CD14-positive monocyte (primary cell): Measurements from ENCODE around the gene LPIN2. TPM values are rescaled to one million over a fixed set of nuclear protein-coding genes. Genes with fewer than 3 reads are reported as not detected.
A peak's percentile ranks its signal among the peaks of the same experiment; 100 is the strongest.

Source experiments
- DNase-seq, 3 donors: peaks; one replicate each; pipeline ENCODE4 v3.0.0-alpha.2; 2011 to 2022
- H2AFZ ChIP-seq: 2 replicates; pipeline ENCODE4 v1.6.0; 2012; ENCODE audit warnings: mild to moderate bottlenecking, low read depth, low read length, inconsistent platforms; ENCODE audit not compliant: insufficient read depth, poor library complexity, severe bottlenecking
- H3K27ac ChIP-seq, 2 donors: 1 replicate in 1 of 2; 2 replicates in 1 of 2; pipeline ENCODE4 v1.5.1; 2012 to 2013; ENCODE audit warnings: low read length in 2 of 2, control low read depth in 1 of 2, inconsistent platforms in 1 of 2, low read depth in 1 of 2, mild to moderate bottlenecking in 1 of 2
- H3K27me3 ChIP-seq, 2 donors: one replicate each; pipeline versions ENCODE4 v1.6.0 to v1.6.1; 2011 to 2013; ENCODE audit warnings: low read length in 2 of 2; ENCODE audit not compliant: control insufficient read depth in 2 of 2, insufficient read depth in 2 of 2
- H3K36me3 ChIP-seq, 2 donors: replicated peaks in 1 of 2; 1 replicate in 1 of 2; 2 replicates in 1 of 2; pipeline versions ENCODE4 v1.5.1 to v1.6.1; 2012 to 2013; ENCODE audit warnings: low read length in 2 of 2, control low read depth in 1 of 2, inconsistent platforms in 1 of 2, mild to moderate bottlenecking in 1 of 2; ENCODE audit not compliant: insufficient read depth in 2 of 2, control insufficient read depth in 1 of 2
- H3K4me1 ChIP-seq, 2 donors: 1 replicate in 1 of 2; 2 replicates in 1 of 2; pipeline versions ENCODE4 v1.5.1 to v1.6.1; 2012 to 2013; ENCODE audit warnings: low read length in 2 of 2, control low read depth in 1 of 2, inconsistent platforms in 1 of 2, mild to moderate bottlenecking in 1 of 2, moderate library complexity in 1 of 2; ENCODE audit not compliant: insufficient read depth in 2 of 2, control insufficient read depth in 1 of 2
- H3K4me2 ChIP-seq: replicated peaks from 2 replicates; pipeline ENCODE3; 2012; ENCODE audit warnings: low read length, moderate library complexity, mild to moderate bottlenecking; ENCODE audit not compliant: poor library complexity, severe bottlenecking; ENCODE audit errors: extremely low read depth
- H3K4me3 ChIP-seq, 3 experiments: fragments of 200-600 bp in 1 of 3; sonication (generic) in 1 of 3; replicated peaks in 1 of 3; 1 replicate in 2 of 3; 2 replicates in 1 of 3; pipeline ENCODE4 v1.5.1; 2011 to 2013; ENCODE audit warnings: low read length in 3 of 3, mild to moderate bottlenecking in 3 of 3, control low read depth in 2 of 3, low read depth in 2 of 3, inconsistent platforms in 1 of 3, moderate library complexity in 1 of 3
- H3K79me2 ChIP-seq: 2 replicates; pipeline ENCODE4 v1.6.0; 2012; ENCODE audit warnings: mild to moderate bottlenecking, control low read depth, inconsistent platforms, low read length, moderate library complexity; ENCODE audit not compliant: insufficient read depth
- H3K9ac ChIP-seq: 2 replicates; pipeline ENCODE4 v1.6.0; 2017; ENCODE audit warnings: low read length, mild to moderate bottlenecking; ENCODE audit not compliant: insufficient read depth, poor library complexity, severe bottlenecking
- H3K9me3 ChIP-seq, 2 donors: replicated peaks in 1 of 2; 1 replicate in 1 of 2; 2 replicates in 1 of 2; pipeline versions ENCODE4 v1.5.1 to v1.6.1; 2012 to 2013; ENCODE audit warnings: low read length in 2 of 2, control low read depth in 1 of 2; ENCODE audit not compliant: control insufficient read depth in 1 of 2, insufficient read depth in 1 of 2
- H4K20me1 ChIP-seq: 2 replicates; pipeline ENCODE4 v1.6.0; 2012; ENCODE audit warnings: mild to moderate bottlenecking, low read length, control low read depth, moderate library complexity; ENCODE audit not compliant: insufficient read depth
- H3K27ac Mint-ChIP-seq, 7 donors: one replicate each; pipeline ENCODE4 v1.8.0; 2020; ENCODE audit warnings: mild to moderate bottlenecking in 7 of 7, mixed read lengths in 7 of 7, moderate library complexity in 6 of 7, inconsistent platforms in 2 of 7
- H3K27me3 Mint-ChIP-seq, 3 donors: one replicate each; pipeline ENCODE4 v1.8.0; 2021 to 2022; ENCODE audit warnings: low read depth in 3 of 3, mild to moderate bottlenecking in 3 of 3, mixed read lengths in 3 of 3, moderate library complexity in 3 of 3, inconsistent platforms in 1 of 3
- H3K36me3 Mint-ChIP-seq, 2 donors: one replicate each; pipeline ENCODE4 v1.8.0; 2020; ENCODE audit warnings: mixed read lengths in 2 of 2, inconsistent platforms in 1 of 2, mild to moderate bottlenecking in 1 of 2
- H3K4me1 Mint-ChIP-seq: one replicate; pipeline ENCODE4 v1.8.0; 2020; ENCODE audit warnings: mild to moderate bottlenecking, mixed read lengths
- H3K4me3 Mint-ChIP-seq, 2 donors: one replicate each; pipeline ENCODE4 v1.8.0; 2020; ENCODE audit warnings: mild to moderate bottlenecking in 2 of 2, mixed read lengths in 2 of 2, moderate library complexity in 1 of 2
- H3K9me3 Mint-ChIP-seq, 7 donors: one replicate each; pipeline ENCODE4 v1.8.0; 2020 to 2022; ENCODE audit warnings: mixed read lengths in 7 of 7, mild to moderate bottlenecking in 6 of 7, moderate library complexity in 6 of 7, inconsistent platforms in 2 of 7
- CTCF ChIP-seq: fragments of 200-600 bp; IDR thresholded peaks from one replicate; pipeline ENCODE4 v1.8.0; 2022; ENCODE audit warnings: antibody characterized with exemption, mild to moderate bottlenecking
- WGBS: methylation state at CpG from one replicate; pipeline ENCODE4 v1.1.5; 2013; ENCODE audit warnings: missing lambda C conversion rate; ENCODE audit not compliant: insufficient coverage; 5-methylcytosine and 5-hydroxymethylcytosine counted together
- intact Hi-C, 2 donors: fragments of 100-400 bp; cut with micrococcal nuclease; formaldehyde crosslinking; loops; one replicate each; pipeline versions ENCODE4 v1.15.0 to v1.15.1; 2023
- polyA plus RNA-seq, 3 donors: library from polyadenylated mRNA; depleted of rRNA in 1 of 3; unstranded in 2 of 3; stranded (reverse) in 1 of 3; fragments of 300-500 nt in 2 of 3; fragments of >200 nt in 1 of 3; fragmentation: Illumina TruSeq in 2 of 3; gene quantifications; 1 replicate in 2 of 3; 2 replicates in 1 of 3; pipeline ENCODE4 v1.2.3, GENCODE V29; 2012 to 2021

Gene LPIN2
- polyA plus RNA-seq, 3 donors: 9.3 to 16.3 (median 10.3) TPM

DNA sequence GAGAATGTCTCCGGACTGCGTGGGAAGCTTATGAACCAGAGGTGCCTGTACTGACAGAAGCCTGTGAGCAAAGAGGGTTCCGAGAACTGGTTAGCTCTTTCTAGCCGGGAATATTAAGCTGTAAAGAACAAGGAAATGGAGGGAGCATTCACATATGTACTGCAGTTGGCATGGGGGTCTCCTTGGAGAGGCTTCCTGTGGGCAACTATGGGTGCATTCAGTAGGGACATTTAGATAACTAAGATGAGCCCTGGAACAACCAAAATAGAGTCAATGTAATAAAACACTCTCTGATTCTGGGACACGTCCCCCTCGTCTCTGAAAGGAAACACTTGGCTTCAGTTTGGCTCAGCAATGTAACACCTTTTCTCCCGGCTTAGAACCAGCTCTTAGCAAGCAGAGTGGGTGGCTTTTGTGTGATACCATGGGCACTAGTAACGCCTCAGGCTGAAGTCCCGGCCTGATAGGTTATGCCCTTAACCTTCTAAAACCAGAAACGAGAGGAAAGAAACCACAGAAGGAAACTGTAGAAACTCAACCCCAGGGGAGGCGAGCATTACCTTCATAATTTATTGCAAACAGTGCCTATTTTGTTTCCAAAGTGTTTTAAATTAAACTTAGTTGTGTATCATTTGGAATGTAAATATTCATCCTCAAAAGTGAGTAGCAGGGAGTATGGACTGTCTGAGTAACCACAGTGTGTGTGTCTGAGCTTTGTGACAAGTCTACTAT is 48.8 kb upstream of the LPIN2 start:
- Mint-ChIP-seq H3K4me3 (no peak overlapping the region), H3K36me3 (no peaks in the 10 kb centered on the region), H3K27me3 (no peaks in the 10 kb centered on the region), H3K9me3 (no peaks in the 10 kb centered on the region), H3K4me1 (peaks cover 32% of the 10 kb centered on the region), H3K27ac (peak overlapping the region in 2 of 7 donors; percentile 32 to 77)
- Histone ChIP-seq H3K4me3 (no peak overlapping the region), H4K20me1 (no peaks in the 10 kb centered on the region), H3K4me1 (no peaks in the 10 kb centered on the region), H3K36me3 (no peaks in the 10 kb centered on the region), H2AFZ (peak overlapping the region; percentile 50), H3K4me2 (no peak overlapping the region), H3K79me2 (no peaks in the 10 kb centered on the region), H3K9ac (no peak overlapping the region), H3K27me3 (no peaks in the 10 kb centered on the region), H3K9me3 (no peaks in the 10 kb centered on the region), H3K27ac (no peak overlapping the region)
- DNase-seq: no peak
- intact Hi-C loops: loop anchor here (10.0 kb wide), 1 partner anchor 127 kb away; no protein-coding TSS in a partner anchor
- WGBS: 56% methylated on average over 8 of the region's 11 CpGs
- TF ChIP-seq CTCF: no peak

GRCh38 chr18:3060667-3061580 is 48.0 kb upstream of the LPIN2 start:
- Histone ChIP-seq H3K27ac (no peak overlapping the region), H3K79me2 (no peaks in the 10 kb centered on the region), H4K20me1 (no peaks in the 10 kb centered on the region), H3K36me3 (no peaks in the 10 kb centered on the region), H3K9ac (no peak overlapping the region), H3K4me1 (no peaks in the 10 kb centered on the region), H3K4me3 (no peak overlapping the region), H3K9me3 (no peaks in the 10 kb centered on the region), H3K4me2 (no peak overlapping the region), H3K27me3 (no peaks in the 10 kb centered on the region), H2AFZ (peak overlapping the region; percentile 55)
- Mint-ChIP-seq H3K27ac (peak overlapping the region in 2 of 7 donors; percentile 32 to 77), H3K9me3 (no peaks in the 10 kb centered on the region), H3K27me3 (peaks cover 0 to 2% (median 0%) of the 10 kb centered on the region in 3 donors), H3K4me3 (peak overlapping the region in 1 of 2 donors; percentile 14), H3K4me1 (peaks cover 32% of the 10 kb centered on the region), H3K36me3 (no peaks in the 10 kb centered on the region)
- WGBS: 88% methylated on average over 3 of the region's 15 CpGs
- intact Hi-C loops: loop anchor here (10.0 kb wide), 1 partner anchor 126 kb away; no protein-coding TSS in a partner anchor
- no peak for DNase-seq
- TF ChIP-seq CTCF: no peak
